Measurements from ENCODE around the gene MBD4. TPM values are rescaled to one million over a fixed set of nuclear protein-coding genes. Genes with fewer than 3 reads are reported as not detected.

MBD4 gene
- total RNA-seq, 1 donor from 2014 or later = 98.7 TPM

DNA sequence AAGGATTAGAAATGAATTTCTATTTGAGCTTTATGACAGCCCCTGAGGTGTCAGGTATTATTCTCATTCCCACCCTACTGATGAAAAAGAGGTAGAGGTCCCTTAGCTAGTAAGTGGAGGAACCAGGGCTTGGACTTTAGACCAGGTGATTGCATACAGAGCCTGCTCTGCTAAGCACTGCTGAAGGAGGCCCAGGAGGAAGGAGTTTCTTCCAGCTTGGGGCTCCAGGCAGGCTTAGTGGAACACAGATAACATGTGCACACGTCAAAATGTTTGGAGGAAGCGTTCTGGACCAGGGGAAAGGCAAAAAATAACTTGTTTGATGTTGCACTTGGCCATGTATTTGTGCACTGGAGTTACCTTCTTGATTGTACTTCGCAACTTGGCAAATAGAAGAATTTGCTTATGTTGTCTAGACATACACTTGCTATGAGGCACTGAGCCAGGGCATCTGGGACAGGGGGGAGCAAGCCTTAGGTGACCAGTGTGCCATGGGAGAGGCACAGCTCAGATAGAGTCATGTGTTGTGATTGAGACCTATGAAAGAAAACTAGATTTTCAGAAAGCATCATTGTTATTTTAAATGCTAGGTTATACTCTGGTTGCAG is 22.7 kb upstream of the MBD4 start:
- no peak overlapping the region for H3K4me3 Mint-ChIP-seq
- no peak for ATAC-seq (ENCODE audit: low read depth)
- peaks cover 12% of the 10 kb centered on the region for H3K36me3 Mint-ChIP-seq (ENCODE audit: low read depth)
- no peaks in the 10 kb centered on the region for H3K27me3 Mint-ChIP-seq
- no peaks in the 10 kb centered on the region for H3K4me1 Mint-ChIP-seq
- no peak overlapping the region for H3K27ac Mint-ChIP-seq
- CTCF ChIA-PET = no interaction called here
- TF ChIP-seq CTCF (IDR thresholded peaks at IDR 0.05) = no peak
- no peaks in the 10 kb centered on the region for H3K9me3 Mint-ChIP-seq
- POLR2A ChIA-PET = interaction anchor here (0.6 kb wide), 1 partner anchor 541 kb away, joined by 3 read pairs; no protein-coding TSS in a partner anchor
- DNase-seq = no peak
- intact Hi-C loops (cut with micrococcal nuclease) = no loop called here

DNA sequence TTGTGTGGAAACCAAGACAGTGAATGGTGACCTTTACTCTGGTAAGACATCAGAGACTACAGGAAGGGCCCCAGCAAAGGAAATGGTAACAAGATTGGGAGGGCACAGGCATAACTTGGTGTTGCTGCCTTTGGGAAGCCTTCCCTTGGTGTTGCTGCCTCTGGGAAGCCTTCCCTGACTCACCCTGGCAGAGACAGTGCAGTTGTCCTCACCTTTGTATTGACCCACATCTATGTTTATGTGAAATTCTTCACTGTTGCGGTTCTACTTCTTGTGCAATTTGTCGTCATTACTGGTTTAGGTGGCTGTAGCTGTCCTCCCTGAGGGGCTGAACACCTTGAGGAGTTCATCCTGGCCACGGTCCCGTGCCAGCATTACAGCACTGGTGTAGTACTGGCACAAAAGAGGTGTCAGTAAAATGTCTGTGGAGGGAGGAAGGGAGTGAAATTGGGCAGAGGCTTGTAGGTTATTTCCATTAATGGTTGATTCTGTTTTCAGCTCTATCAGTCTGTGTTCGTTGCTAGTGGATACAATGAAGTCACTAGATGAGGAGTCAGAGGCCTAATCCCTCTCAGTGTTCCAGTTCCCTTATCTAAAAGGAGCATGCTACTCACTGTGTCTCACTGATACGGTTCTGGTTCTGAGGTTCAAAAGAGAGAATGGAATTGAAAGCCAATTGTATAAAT is 21.9 kb upstream of the MBD4 start:
- no peak for TF ChIP-seq CTCF (IDR thresholded peaks at IDR 0.05)
- H3K4me3 Mint-ChIP-seq = no peak overlapping the region
- H3K27me3 Mint-ChIP-seq = no peaks in the 10 kb centered on the region
- peaks cover 11% of the 10 kb centered on the region for H3K36me3 Mint-ChIP-seq (ENCODE audit: low read depth)
- no peaks in the 10 kb centered on the region for H3K9me3 Mint-ChIP-seq
- intact Hi-C loops (cut with micrococcal nuclease) = no loop called here
- ATAC-seq (ENCODE audit: low read depth) (no peak), DNase-seq (no peak)
- H3K4me1 Mint-ChIP-seq = no peaks in the 10 kb centered on the region
- POLR2A ChIA-PET = interaction anchor here (0.6 kb wide), 1 partner anchor 540 kb away, joined by 3 read pairs; no protein-coding TSS in a partner anchor
- CTCF ChIA-PET = no interaction called here
- H3K27ac Mint-ChIP-seq = no peak overlapping the region

DNA sequence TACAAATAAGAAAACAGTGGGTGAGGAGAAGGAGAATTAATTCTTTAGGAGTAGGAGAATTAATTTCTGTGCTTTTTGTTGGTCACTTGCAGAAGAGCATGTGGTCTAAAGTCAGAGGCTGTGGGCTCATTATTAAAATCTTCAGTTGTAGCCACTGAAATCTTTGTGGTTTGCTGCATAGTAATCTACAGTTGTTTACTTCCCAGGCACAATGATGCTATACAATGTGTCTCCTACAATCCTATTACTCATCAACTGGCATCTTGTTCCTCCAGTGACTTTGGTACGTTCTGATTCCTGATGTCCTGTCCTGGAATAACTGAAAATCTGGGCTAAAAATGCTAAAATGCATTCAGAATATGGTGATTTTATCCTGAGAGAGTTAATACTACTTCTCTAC is 21.3 kb upstream of the MBD4 start:
- CTCF ChIA-PET = no interaction called here
- Mint-ChIP-seq H3K9me3 (no peaks in the 10 kb centered on the region), H3K27me3 (no peaks in the 10 kb centered on the region), H3K4me1 (no peaks in the 10 kb centered on the region), H3K27ac (no peak overlapping the region), H3K36me3 (ENCODE audit: low read depth) (peaks cover 11% of the 10 kb centered on the region), H3K4me3 (no peak overlapping the region)
- POLR2A ChIA-PET = no interaction called here
- ATAC-seq (ENCODE audit: low read depth) (no peak), DNase-seq (no peak)
- TF ChIP-seq CTCF (IDR thresholded peaks at IDR 0.05) = no peak
- intact Hi-C loops (cut with micrococcal nuclease) = no loop called here

DNA sequence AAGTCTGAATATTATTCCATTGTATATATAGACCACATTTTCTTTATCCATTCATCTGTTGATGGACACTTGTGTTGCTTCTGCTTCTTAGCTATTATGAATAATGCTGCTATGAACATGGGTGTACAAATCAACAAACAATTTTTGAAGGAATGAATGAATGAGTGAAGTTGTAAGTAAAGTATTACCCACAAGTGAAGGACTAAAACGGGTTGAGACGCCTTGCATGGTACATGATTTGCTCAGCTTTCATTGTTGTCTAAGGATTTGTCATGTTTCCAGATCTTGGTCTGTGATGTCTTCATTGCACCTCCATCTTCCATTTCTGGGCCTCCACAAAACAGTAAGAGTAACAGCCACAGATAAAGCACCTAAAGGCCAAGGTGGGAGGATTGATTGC is 20.8 kb upstream of the MBD4 start:
- ChIA-PET CTCF (no interaction called here), POLR2A (no interaction called here)
- no peaks in the 10 kb centered on the region for H3K4me1 Mint-ChIP-seq

More for the DNA sequence above, 20.8 kb upstream of the MBD4 start:
- no peak for TF ChIP-seq CTCF (IDR thresholded peaks at IDR 0.05)
- Mint-ChIP-seq H3K9me3 (no peaks in the 10 kb centered on the region), H3K27me3 (no peaks in the 10 kb centered on the region), H3K36me3 (ENCODE audit: low read depth) (peaks cover 11% of the 10 kb centered on the region), H3K27ac (no peak overlapping the region), H3K4me3 (no peak overlapping the region)
- DNase-seq = no peak
- no peak for ATAC-seq (ENCODE audit: low read depth)
- intact Hi-C loops (cut with micrococcal nuclease) = no loop called here
